Neural cell (in vitro differentiated cells): ENCODE measurements around the gene YWHAH. TPM values are rescaled to one million over a fixed set of nuclear protein-coding genes. Genes with fewer than 3 reads are reported as not detected.

Experiments
- H2AFZ ChIP-seq: fragments of 200-600, 300-800 bp; sonication (generic), shearing (Covaris generic); 2 replicates; pipeline ENCODE4 v1.6.0; 2014; ENCODE audit warnings: low read depth, mild to moderate bottlenecking, antibody characterized with exemption, low read length, moderate library complexity
- H3F3A ChIP-seq: fragments of 200-600 bp; shearing (Covaris generic); 2 replicates; pipeline ENCODE4 v1.6.1; 2016; ENCODE audit warnings: mild to moderate bottlenecking, moderate library complexity, mixed read lengths, antibody characterized with exemption, low read length; ENCODE audit not compliant: insufficient read depth, poor library complexity, severe bottlenecking
- H3K27ac ChIP-seq: fragments of 200-600, 300-800 bp; sonication (generic), shearing (Covaris generic); 2 replicates; pipeline ENCODE4 v1.5.1; 2014; ENCODE audit warnings: mild to moderate bottlenecking, low read length, moderate library complexity
- H3K27me3 ChIP-seq: fragments of 300-800, 200-600 bp; sonication (generic), shearing (Covaris generic); 2 replicates; pipeline ENCODE4 v1.6.0; 2014; ENCODE audit warnings: mild to moderate bottlenecking, low read depth, low read length, moderate library complexity; ENCODE audit not compliant: insufficient read depth
- H3K36me3 ChIP-seq: fragments of 300-800, 200-600 bp; sonication (generic), shearing (Covaris generic); 2 replicates; pipeline ENCODE4 v1.5.1; 2014; ENCODE audit warnings: mild to moderate bottlenecking, antibody characterized with exemption, low read length, moderate library complexity; ENCODE audit not compliant: insufficient read depth
- H3K4me2 ChIP-seq: fragments of 300-800, 200-600 bp; sonication (generic), shearing (Covaris generic); 2 replicates; pipeline ENCODE4 v1.6.0; 2014; ENCODE audit warnings: mild to moderate bottlenecking, low read length
- H3K4me3 ChIP-seq: fragments of 300-800, 200-600 bp; sonication (generic), shearing (Covaris generic); 2 replicates; pipeline ENCODE4 v1.5.1; 2014; ENCODE audit warnings: mild to moderate bottlenecking, low read length, moderate library complexity
- H3K79me2 ChIP-seq: fragments of 200-600 bp; shearing (Covaris generic); replicated peaks from 2 replicates; pipeline ENCODE4 v1.6.0; 2014; ENCODE audit warnings: mild to moderate bottlenecking, low read length, moderate library complexity; ENCODE audit not compliant: insufficient read depth
- H3K9ac ChIP-seq: fragments of 300-800, 200-600 bp; sonication (generic), shearing (Covaris generic); 2 replicates; pipeline ENCODE4 v1.6.1; 2016; ENCODE audit warnings: mild to moderate bottlenecking, low read length, mixed read lengths
- H3K9me2 ChIP-seq: fragments of 200-600 bp; shearing (Covaris generic); 2 replicates; pipeline ENCODE4 v1.6.1; 2016; ENCODE audit warnings: mild to moderate bottlenecking, low read length, mixed read lengths; ENCODE audit not compliant: insufficient read depth
- H3K9me3 ChIP-seq: fragments of 200-600, 300-800 bp; sonication (generic), shearing (Covaris generic); 2 replicates; pipeline ENCODE4 v1.6.1; 2016; ENCODE audit warnings: mild to moderate bottlenecking, mixed run types, low read length, moderate library complexity, mixed read lengths
- H4K20me1 ChIP-seq: fragments of 200-600 bp; shearing (Covaris generic); 2 replicates; pipeline ENCODE4 v1.6.1; 2016; ENCODE audit warnings: mild to moderate bottlenecking, mixed run types; ENCODE audit not compliant: insufficient read depth
- EP300 ChIP-seq: fragments of 450-650 bp; conservative IDR thresholded peaks from 2 replicates; pipeline ENCODE4 v1.6.1; 2014; ENCODE audit warnings: antibody characterized with exemption, mild to moderate bottlenecking, moderate library complexity; ENCODE audit not compliant: poor library complexity, severe bottlenecking
- EZH2 ChIP-seq: fragments of 200-600, 300-800 bp; shearing (Covaris generic), sonication (generic); IDR thresholded peaks from 2 replicates; pipeline ENCODE4 v1.6.1; 2014; ENCODE audit warnings: antibody characterized with exemption, low read length, borderline replicate concordance, mild to moderate bottlenecking; ENCODE audit not compliant: insufficient read depth, poor library complexity, severe bottlenecking
- MXI1 ChIP-seq: fragments of 450-650 bp; conservative IDR thresholded peaks from 2 replicates; pipeline ENCODE4 v1.6.1; 2014; ENCODE audit warnings: antibody characterized with exemption, mild to moderate bottlenecking; ENCODE audit not compliant: poor library complexity, severe bottlenecking
- POLR2AphosphoS5 ChIP-seq: IDR thresholded peaks from 2 replicates; pipeline ENCODE4 v1.6.1; 2012
- RAD21 ChIP-seq: fragments of 450-650 bp; conservative IDR thresholded peaks from 2 replicates; pipeline ENCODE4 v1.6.1; 2014; ENCODE audit warnings: antibody characterized with exemption, mild to moderate bottlenecking, moderate library complexity
- SMC3 ChIP-seq: fragments of 450-650 bp; conservative IDR thresholded peaks from 2 replicates; pipeline ENCODE4 v1.6.1; 2014; ENCODE audit warnings: antibody characterized with exemption, mild to moderate bottlenecking, moderate library complexity; ENCODE audit not compliant: poor library complexity
- TAF1 ChIP-seq: IDR thresholded peaks from 2 replicates; pipeline ENCODE4 v1.6.1; 2012; ENCODE audit warnings: low read depth
- polyA plus RNA-seq: library from polyadenylated mRNA; depleted of rRNA; stranded (reverse); fragments of >200 nt; gene quantifications from 2 replicates; pipeline ENCODE4 v1.2.3, GENCODE V29; 2014
- TF ChIP-seq, protein P1 (sequence below): fragments of 450-650 bp; IDR thresholded peaks from 2 replicates; pipeline ENCODE4 v1.5.1; 2014; ENCODE audit warnings: antibody characterized with exemption, mild to moderate bottlenecking, moderate library complexity; ENCODE audit not compliant: poor library complexity, severe bottlenecking
- TF ChIP-seq, protein P2 (sequence below): IDR thresholded peaks from 2 replicates; pipeline ENCODE4 v1.6.1; 2012; ENCODE audit warnings: borderline replicate concordance

The YWHAH gene
- polyA plus RNA-seq, 1 donor from 2014 or later, result 300 TPM

DNA sequence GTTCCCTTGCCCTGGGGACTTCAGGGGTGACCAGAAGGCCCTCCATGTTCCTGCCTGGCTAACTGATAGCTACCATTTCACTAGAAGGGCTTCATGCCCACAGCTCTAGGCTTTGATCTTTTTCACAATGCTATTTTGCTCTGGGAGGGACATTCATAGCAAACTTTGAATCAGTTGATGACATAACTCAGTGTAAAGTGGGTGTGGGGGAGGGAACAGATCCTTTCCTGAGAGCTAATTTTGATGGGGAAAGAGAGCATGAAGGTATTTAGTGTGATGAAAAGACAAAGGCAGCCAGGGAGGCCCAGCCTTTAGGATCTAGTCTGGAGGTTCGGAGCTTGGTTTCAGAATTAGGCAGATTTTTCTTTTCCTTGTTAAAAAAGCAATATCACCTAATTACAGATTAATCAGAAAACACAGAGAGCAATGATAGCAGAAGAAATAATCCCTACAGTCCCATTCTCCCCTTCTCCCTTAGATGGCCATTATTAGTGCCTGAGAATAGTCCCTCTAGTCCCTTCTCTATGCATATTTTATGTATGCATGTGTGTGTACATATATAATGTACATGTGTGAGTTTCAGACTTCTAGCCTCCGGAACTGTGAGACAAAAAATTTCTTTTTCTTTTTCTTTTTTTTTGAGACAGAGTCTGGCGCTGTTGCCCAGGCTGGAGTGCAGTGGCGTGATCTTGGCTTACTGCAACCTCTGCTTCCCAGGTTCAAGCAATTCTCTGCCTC, 46.9 kb downstream of the YWHAH start:
- Histone ChIP-seq H2AFZ (no peak overlapping the region), H3F3A (no peaks in the 10 kb centered on the region), H3K9me3 (no peaks in the 10 kb centered on the region), H3K79me2 (no peaks in the 10 kb centered on the region), H4K20me1 (no peaks in the 10 kb centered on the region), H3K36me3 (no peaks in the 10 kb centered on the region), H3K4me2 (no peak overlapping the region), H3K4me3 (no peak overlapping the region), H3K9me2 (no peaks in the 10 kb centered on the region), H3K9ac (no peak overlapping the region), H3K27ac (no peak overlapping the region), H3K27me3 (no peaks in the 10 kb centered on the region)
- TF ChIP-seq SMC3 (no peak), TAF1 (no peak), MXI1 (no peak), POLR2AphosphoS5 (no peak), EP300 (no peak), EZH2 (no peak), RAD21 (no peak)
- TF ChIP-seq, protein P1, sequence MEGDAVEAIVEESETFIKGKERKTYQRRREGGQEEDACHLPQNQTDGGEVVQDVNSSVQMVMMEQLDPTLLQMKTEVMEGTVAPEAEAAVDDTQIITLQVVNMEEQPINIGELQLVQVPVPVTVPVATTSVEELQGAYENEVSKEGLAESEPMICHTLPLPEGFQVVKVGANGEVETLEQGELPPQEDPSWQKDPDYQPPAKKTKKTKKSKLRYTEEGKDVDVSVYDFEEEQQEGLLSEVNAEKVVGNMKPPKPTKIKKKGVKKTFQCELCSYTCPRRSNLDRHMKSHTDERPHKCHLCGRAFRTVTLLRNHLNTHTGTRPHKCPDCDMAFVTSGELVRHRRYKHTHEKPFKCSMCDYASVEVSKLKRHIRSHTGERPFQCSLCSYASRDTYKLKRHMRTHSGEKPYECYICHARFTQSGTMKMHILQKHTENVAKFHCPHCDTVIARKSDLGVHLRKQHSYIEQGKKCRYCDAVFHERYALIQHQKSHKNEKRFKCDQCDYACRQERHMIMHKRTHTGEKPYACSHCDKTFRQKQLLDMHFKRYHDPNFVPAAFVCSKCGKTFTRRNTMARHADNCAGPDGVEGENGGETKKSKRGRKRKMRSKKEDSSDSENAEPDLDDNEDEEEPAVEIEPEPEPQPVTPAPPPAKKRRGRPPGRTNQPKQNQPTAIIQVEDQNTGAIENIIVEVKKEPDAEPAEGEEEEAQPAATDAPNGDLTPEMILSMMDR, result no peak
- TF ChIP-seq, protein P2, sequence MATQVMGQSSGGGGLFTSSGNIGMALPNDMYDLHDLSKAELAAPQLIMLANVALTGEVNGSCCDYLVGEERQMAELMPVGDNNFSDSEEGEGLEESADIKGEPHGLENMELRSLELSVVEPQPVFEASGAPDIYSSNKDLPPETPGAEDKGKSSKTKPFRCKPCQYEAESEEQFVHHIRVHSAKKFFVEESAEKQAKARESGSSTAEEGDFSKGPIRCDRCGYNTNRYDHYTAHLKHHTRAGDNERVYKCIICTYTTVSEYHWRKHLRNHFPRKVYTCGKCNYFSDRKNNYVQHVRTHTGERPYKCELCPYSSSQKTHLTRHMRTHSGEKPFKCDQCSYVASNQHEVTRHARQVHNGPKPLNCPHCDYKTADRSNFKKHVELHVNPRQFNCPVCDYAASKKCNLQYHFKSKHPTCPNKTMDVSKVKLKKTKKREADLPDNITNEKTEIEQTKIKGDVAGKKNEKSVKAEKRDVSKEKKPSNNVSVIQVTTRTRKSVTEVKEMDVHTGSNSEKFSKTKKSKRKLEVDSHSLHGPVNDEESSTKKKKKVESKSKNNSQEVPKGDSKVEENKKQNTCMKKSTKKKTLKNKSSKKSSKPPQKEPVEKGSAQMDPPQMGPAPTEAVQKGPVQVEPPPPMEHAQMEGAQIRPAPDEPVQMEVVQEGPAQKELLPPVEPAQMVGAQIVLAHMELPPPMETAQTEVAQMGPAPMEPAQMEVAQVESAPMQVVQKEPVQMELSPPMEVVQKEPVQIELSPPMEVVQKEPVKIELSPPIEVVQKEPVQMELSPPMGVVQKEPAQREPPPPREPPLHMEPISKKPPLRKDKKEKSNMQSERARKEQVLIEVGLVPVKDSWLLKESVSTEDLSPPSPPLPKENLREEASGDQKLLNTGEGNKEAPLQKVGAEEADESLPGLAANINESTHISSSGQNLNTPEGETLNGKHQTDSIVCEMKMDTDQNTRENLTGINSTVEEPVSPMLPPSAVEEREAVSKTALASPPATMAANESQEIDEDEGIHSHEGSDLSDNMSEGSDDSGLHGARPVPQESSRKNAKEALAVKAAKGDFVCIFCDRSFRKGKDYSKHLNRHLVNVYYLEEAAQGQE, result no peak

DNA sequence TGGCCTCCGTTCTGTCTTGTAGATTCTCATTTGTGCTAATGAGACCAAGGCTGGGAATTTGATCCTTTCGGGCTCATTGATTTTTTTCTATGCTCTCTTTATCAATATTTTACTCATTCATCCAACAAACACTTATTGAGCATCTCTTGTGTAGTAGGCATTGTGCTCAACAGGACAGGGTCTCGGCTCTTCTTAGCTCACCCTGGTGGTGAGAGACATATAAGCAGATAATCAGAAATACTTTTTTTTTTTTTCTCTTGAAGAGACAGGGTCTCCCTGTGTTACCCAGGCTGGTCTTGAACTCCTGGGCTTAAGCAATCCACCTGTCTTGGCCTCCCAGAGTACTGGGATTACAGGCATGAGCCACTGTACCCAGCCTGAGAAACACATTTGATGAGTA, 50.7 kb downstream of the YWHAH start:
- Histone ChIP-seq H3K9me2 (no peaks in the 10 kb centered on the region), H3F3A (no peaks in the 10 kb centered on the region), H3K79me2 (no peaks in the 10 kb centered on the region), H3K4me3 (no peak overlapping the region), H3K9me3 (no peaks in the 10 kb centered on the region), H2AFZ (no peak overlapping the region), H3K4me2 (no peak overlapping the region), H3K36me3 (no peaks in the 10 kb centered on the region), H3K27me3 (no peaks in the 10 kb centered on the region), H3K9ac (no peak overlapping the region), H4K20me1 (no peaks in the 10 kb centered on the region), H3K27ac (no peak overlapping the region)
- TF ChIP-seq, protein P2, result no peak
- TF ChIP-seq RAD21, result no peak
